T-helper 22 cell (primary cell): Measurements from ENCODE around the gene NRAP.

Experiments used
- DNase-seq: peaks from one replicate; pipeline ENCODE4 v3.0.0-alpha.2; 2020; ENCODE audit warnings: low read depth

The NRAP gene

GRCh38 chr10:113663908-113664307, at the start of gene NRAP:
TSS of gene NRAP (minus strand) at chr10:113664041. CDS start at chr10:113663882, 159 bp downstream.
- DNase-seq = no peak

GRCh38 chr10:113713640-113713982, 49.8 kb upstream of the NRAP start:
- DNase-seq = no peak

- no peak for DNase-seq
Measured at GRCh38 chr10:113712755-113713639, 49.2 kb upstream of the NRAP start.

- DNase-seq = no peak
Measured at GRCh38 chr10:113712024-113712423, 48.2 kb upstream of the NRAP start.

- DNase-seq = no peak
Measured at GRCh38 chr10:113711142-113711541, 47.3 kb upstream of the NRAP start.

- DNase-seq = no peak
Measured at GRCh38 chr10:113709221-113709838, 45.5 kb upstream of the NRAP start.

- no peak for DNase-seq
Measured at GRCh38 chr10:113708640-113709039, 44.8 kb upstream of the NRAP start.

- no peak for DNase-seq
Measured at GRCh38 chr10:113706623-113707022, 42.8 kb upstream of the NRAP start.

GRCh38 chr10:113705344-113705652, 41.5 kb upstream of the NRAP start:
- no peak for DNase-seq

GRCh38 chr10:113704637-113705343, 40.9 kb upstream of the NRAP start:
- DNase-seq = no peak

GRCh38 chr10:113697595-113697994, 33.8 kb upstream of the NRAP start:
- no peak for DNase-seq

GRCh38 chr10:113695691-113696090, 31.9 kb upstream of the NRAP start:
- DNase-seq = no peak

- DNase-seq = no peak
Measured at GRCh38 chr10:113693348-113693747, 29.5 kb upstream of the NRAP start.

- DNase-seq = no peak
Measured at GRCh38 chr10:113692271-113692670, 28.4 kb upstream of the NRAP start.

GRCh38 chr10:113691381-113691780, 27.5 kb upstream of the NRAP start:
- DNase-seq = no peak

GRCh38 chr10:113690749-113691148, 26.9 kb upstream of the NRAP start:
- DNase-seq = no peak

- no peak for DNase-seq
Measured at GRCh38 chr10:113689574-113689973, 25.7 kb upstream of the NRAP start.

- DNase-seq = no peak
Measured at GRCh38 chr10:113689057-113689456, 25.2 kb upstream of the NRAP start.

GRCh38 chr10:113687037-113687436, 23.2 kb upstream of the NRAP start:
- no peak for DNase-seq

GRCh38 chr10:113686028-113686427, 22.2 kb upstream of the NRAP start:
- no peak for DNase-seq

- no peak for DNase-seq
Measured at GRCh38 chr10:113683300-113683699, 19.5 kb upstream of the NRAP start.

- DNase-seq = no peak
Measured at GRCh38 chr10:113681533-113682470, 18.0 kb upstream of the NRAP start.
